ENCODE results near the gene IPO13.

- TF ChIP-seq CTCF (IDR thresholded peaks at IDR 0.05) (no peak), POLR2A (IDR thresholded peaks at IDR 0.05) (no peak)
Measured at GRCh38 chr1:43908226-43908625, 38.5 kb upstream of the IPO13 start.

Measured in vagina (tissue), 2 donors.